ENCODE results near the gene PF4V1.

The PF4V1 gene, protein sequence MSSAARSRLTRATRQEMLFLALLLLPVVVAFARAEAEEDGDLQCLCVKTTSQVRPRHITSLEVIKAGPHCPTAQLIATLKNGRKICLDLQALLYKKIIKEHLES

DNA sequence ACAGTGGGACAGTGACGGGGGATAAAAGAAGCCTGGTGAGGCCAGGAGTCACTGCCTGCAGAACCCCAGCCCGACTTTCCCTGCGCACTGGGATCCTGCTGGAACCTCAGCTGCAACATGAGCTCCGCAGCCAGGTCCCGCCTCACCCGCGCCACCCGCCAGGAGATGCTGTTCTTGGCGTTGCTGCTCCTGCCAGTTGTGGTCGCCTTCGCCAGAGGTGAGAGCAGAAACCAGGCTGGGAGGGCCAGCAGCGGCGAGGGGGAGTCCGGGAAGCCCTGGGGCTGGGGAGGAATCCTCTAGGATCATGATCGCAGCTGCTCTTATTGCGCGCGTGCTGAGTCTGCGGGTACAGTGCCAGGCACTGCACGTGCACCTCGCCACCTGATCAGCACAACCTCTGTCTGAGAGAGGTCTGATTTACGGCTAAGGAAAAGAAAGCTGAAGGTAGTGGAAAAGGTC lies at the start of gene PF4V1:
Gene PF4V1 (plus strand): TSS at position 51 of the 459 bp plus-strand sequence. CDS start 67 bp downstream, at position 118.
- peak; percentile 13 to 44 for DNase-seq

DNA sequence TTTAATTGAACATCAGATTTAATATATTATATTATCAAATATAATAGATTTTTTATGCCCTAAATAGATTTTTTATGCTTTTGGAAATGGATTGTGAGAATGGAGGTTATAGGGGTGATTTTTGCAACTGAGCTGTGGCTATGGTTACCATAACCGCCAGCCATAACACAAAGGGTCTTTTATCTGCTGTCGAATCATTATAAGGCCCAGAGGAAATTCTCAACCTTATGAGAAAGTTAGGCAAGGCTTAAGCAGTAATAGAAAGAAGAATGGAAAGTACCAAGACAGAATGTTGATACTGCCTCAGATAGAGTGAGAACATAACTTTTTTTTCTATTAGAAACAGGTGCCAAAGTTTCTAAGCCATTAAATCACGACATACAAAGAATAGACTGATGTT lies 42.9 kb upstream of the PF4V1 start:
- no peak for DNase-seq

DNA sequence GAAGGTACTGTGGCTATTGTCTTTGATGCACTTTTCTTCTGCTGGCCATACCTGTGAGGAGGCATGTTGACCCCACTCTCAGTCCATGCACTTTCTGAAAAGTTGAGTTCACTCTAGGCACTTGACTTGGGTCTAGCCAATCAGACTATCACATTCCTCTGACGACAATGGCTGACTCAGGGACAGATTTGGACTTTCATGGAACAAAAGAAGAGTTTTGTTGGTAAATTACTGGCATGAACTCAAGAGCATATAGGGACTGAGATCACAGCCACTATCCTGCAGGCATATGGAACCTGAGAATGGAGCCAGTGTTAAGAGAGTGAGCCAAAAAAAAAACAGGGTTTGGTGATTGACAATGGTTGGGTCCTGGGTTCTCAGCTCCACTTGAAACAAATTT lies 41.3 kb upstream of the PF4V1 start:
- no peak for DNase-seq

DNA sequence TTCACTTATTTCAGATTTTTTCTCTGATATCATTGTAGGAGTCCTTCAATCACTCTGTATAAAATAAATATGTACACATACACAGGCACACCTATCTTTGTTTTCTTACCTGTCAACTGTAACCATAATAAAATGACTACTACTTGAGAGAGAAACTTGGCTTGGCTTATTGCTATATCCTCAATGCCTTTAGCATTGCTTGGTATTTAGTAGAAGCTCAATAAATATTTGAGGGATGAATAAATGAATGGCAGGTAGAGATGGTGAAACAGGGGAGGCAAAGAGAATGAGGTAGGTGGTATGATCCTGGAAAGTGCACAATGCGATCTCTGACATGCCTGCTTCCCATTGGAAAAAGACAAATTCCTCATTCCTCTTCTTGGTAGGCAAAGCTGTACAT lies 38.4 kb upstream of the PF4V1 start:
- DNase-seq = no peak

DNA sequence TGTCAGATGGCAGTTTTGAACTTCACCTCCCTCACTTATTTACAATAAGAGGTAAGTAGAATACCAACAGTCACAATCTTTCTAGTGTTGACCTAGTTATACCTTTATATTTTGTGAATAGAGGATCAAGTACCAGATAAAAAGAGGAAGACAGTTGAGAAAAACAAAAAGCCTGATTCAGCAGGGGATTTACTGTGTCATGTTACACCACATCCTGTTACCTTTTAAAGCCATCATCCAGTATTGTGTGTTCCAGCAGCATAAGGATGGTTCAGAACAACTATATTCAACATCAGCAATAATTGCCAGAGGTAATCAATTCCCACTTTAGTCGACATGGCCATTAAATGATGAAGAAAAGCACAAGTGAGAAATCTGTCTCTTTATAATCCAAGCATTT lies 38.0 kb upstream of the PF4V1 start:
- DNase-seq = no peak

DNA sequence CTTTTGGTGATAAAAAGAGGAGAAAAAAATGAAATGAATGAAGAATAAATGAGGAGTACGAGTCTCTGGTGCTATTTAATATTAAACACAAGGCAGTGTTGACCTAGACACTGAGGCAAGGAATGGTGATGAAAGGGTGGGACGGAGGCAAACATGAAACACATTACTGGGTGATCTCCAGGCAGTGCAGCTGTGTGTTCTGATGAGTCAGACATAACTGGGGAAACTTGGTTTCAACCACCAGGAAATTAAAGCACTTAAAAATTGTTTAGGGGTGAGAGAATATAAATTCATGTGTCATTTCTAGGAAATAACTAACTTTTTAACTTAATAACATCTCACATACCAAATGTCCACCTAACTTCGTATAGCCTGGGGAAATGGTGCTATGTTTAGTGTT lies 36.3 kb upstream of the PF4V1 start:
- peak; percentile 38 to 53 for DNase-seq

DNA sequence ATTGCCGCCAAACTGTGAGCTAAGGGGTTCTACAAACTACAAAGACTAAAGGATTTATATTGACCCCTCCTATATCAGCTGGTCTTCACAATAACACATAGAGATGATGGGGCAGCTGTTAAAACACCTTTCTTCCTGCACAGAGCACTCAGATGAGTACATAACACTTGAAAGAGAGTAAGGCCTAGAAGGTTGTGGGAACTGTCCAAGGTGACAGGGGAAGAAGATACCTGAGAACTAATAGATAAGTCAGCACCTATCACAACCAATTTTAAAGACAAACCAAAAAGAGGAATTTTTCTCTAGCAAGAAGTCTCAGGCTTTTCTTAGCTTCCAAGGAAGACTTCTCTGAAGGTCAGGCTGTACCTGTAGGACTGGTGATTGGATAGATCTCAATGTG lies 35.8 kb upstream of the PF4V1 start:
- DNase-seq = peak; percentile 48 to 66

DNA sequence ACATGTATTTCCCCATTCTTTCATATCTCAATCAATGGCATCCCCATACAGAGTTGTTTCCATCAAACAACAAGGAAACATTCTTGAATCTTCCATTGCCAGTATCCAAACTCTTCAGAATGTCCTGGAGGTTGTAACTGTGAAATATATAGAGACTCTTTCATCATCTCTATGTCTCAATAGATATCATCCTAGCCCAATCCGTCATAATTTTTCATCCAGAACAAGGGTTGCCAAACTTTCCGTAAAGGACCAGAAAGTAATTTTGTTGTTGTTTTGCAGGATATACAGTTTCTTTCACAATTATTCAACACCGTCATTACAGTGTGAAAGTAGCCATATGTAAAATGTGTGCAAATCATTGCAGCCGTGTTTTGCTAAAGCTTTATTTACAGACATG lies 31.8 kb upstream of the PF4V1 start:
- DNase-seq = no peak

DNA sequence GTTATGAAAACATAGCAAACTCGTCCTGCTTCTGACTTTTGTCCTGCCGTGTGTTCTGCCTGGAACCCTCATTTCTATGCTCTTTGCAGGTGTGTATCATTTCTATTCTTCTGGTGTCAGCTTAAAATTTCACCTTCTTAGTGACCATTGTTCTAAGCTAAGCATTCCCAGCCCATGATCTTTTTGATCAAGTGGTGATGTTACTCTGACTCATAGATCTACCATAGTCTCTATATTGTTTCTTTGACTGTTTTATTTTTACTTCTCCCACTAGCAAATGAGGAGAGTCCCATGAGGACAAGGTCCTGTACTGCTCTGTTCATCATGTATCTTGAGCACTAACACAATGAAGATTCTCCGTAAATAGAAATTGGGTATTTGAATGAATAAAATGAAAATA lies 30.7 kb upstream of the PF4V1 start:
- DNase-seq = no peak

DNA sequence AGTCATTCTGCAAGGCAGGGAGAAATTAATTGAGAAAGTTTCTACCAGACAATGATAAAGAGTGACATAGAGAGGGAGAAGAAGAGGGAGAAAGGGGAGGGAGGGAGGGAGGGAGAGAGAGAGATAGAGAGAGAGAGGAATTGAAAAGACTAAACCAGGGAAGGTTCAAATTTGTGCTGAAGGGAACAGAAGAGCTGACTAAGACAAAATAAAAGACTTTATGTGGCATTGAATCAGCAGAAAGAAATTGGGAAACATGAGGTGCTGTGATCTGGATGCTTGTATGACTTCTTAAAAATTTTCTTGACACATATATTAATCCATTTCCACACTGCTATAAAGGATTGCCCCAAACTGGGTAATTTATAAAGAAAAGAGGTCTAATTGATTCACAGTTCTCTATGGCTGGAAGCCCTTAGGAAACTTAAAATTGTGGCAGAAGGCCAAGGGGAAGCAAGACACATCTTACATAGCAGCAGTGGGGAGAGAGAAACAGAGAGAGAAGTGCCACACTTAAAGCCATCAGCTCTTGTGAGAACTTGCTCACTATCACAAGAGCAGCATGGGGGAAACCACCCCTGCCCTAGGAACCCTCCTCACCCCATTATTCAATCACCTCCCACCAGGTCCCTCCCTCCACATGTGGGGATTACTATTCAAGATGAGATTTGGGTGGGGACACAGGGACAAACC lies 30.1 kb upstream of the PF4V1 start:
- no peak for DNase-seq

DNA sequence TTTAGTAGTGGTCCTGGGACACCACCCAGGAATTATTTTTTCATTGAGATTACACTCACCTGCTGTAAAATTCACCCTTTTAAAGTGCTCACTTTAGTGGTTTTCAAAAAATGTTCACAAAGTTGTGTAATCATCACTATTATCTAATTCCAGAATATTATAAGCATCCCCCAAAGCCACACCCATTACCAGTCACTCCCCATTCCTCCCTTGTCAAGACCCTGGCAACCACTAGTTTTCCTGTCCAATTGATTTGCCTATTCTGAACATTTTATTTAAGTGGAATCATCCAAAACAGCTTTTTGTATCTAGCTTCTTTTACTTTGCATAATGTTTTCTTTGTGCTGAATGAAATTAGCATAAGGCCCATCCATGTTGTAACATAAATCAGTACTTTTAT lies 29.3 kb upstream of the PF4V1 start:
- DNase-seq = no peak

DNA sequence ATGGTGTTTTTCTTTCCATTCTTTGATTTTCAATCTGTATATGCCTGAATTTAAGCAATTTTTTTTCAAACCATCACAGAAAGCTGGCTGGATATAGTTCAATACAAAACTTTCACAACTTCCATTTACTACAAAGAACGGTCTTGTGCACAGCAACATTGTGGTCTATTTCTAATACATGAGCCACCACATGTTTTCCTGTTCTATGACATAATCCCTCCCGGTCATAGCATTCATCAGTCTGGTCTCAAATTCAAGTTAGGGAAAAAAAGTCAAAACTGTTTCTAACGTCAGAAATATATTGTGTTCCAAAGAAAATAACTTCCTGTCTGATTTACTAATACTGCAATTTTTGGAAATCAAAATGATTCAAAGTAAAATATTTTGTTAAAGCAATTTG lies 24.1 kb upstream of the PF4V1 start:
- no peak for DNase-seq

DNA sequence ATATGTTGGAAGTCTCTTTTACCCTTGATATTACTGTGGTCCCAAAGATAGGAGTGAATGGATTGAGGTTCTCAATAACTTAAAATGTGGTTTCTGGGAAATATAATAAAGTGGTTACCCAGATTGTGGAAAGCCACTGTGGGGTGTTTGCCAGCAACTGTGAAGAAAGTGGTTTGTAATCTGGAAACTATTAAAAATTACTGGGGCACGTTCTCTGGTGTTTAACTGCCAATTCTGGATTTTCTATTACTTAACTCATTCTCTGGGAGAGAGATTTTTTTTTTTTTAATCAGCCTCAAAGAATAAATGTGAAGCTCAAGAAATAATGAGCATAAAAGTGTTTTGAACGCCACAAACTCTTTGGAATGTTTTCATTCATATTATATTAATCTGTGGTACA lies 21.5 kb upstream of the PF4V1 start:
- no peak for DNase-seq

DNA sequence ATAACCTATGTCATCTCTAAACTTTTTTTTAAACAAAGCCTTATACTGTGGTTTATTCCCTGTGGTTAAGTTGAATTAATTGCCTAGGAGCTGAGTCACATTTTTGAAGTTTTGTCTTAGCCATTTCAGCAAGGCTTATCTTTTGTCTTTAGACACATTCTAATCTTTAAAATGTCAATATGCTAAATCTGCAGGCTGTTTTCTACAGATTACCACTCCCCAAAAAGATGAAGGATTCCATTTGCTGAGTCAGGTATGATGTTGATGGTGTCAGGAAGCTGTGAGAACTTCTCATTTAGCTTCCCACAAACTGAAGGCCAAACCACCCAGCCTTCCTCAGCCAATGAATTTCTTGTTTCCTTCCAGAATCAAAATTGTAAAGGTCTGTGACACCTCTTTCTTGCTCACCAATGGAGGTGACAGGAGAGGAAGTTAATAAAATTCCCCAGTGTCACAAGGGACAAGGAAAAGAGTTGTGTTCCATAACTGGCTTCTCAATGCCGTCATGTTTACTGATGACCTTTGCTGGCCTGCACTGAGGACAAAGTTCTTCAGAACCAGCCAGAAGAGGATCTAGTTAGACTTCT lies 20.4 kb upstream of the PF4V1 start:
- DNase-seq = no peak

DNA sequence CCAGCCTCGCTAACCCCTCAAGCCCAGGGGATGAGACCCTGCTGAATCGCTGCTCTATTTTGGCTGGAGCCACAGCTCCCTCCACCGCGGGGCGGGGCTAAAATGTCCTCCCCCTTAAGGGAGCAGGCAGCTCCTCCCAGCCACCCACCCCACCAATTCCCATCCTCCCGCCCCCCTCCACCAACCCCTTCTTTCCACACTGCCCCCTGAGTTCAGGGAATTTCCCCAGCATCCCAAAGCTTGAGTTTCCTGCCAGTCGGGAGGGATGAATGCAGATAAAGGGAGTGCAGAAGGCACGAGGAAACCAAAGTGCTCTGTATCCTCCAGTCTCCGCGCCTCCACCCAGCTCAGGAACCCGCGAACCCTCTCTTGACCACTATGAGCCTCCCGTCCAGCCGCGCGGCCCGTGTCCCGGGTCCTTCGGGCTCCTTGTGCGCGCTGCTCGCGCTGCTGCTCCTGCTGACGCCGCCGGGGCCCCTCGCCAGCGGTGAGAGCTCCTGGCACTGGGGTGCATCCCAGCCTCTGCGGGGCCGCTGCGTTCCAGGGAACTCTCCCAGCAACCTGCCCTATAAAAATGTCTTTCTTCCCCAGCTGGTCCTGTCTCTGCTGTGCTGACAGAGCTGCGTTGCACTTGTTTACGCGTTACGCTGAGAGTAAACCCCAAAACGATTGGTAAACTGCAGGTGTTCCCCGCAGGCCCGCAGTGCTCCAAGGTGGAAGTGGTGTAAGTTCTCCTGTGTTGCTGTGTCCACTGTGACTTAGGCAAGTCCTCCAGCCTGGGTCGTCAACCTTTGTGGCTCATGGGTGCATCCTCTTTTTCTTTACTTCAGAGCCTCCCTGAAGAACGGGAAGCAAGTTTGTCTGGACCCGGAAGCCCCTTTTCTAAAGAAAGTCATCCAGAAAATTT lies 16.5 kb upstream of the PF4V1 start, which contains the start of gene CXCL6:
Gene CXCL6 (plus strand): TSS at position 306 of the 907 bp plus-strand sequence. CDS start 73 bp downstream, at position 379.
- DNase-seq = peak; percentile 5 to 50

DNA sequence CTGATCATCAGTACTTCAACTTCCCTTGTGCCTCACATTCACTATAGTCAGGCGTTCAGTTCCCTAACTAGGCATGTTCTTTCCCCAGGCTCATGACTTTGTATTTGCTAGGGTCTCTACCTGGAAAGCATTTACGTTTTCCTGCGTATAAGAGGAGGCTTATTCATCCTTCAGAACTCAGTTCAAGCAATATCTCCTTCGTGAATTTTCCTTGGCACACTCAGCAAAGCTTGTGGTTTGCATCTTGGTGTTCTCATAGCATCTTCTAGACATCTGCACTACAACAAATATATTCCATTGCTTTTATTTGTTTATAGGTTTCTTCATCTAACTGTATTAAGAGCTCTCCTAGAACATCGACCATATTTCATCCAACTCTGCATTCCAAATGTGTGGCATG lies 14.0 kb upstream of the PF4V1 start:
- no peak for DNase-seq

DNA sequence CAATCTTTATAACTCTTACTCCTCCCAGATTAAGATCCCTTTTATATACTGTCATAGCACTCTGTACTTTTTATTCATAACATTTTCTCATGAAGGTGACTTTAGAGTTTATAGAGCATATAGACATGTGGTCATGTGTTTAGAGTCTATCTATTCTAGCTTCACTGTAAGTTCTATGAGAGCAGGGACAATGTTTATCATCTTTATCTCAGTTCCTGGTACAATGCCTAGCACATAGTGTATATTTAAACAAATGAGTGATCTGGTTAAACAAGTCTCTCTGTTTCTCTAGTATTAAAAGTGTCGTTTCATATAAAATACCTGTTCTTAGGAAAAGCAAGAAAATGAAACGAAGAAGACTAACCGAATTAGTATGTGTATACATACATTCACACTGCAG lies 13.4 kb upstream of the PF4V1 start:
- DNase-seq = no peak

DNA sequence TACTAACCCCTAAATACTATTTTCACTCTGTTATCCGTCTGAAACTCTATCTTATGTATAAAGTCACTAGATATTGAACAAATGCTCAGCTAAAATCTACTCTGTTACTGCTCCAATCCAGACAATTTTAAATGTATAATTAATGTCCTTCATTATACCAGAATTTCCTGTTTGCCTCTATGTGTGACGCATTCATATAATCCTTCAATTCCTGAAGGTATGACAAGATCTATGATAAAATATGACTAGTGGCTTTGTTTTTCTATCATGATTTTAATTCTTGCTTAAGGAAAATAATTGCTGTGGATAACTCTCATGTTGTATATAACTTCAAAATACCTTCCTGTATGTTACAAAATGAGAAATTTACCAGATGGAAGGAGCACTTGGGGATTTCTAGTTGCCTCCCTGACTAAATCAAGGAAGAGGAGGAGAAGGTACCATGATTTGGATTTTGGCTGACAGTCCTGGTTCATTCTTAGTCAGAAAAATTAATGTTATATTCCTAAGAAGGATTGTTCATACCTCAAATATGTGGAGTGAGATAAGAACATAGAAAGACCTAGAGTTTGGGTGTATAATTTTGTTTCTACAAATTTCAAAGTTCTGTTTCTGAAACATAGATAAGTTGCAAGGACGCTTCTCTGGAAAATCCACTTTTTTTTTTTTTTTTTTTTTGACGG lies 11.7 kb upstream of the PF4V1 start:
- DNase-seq = no peak

DNA sequence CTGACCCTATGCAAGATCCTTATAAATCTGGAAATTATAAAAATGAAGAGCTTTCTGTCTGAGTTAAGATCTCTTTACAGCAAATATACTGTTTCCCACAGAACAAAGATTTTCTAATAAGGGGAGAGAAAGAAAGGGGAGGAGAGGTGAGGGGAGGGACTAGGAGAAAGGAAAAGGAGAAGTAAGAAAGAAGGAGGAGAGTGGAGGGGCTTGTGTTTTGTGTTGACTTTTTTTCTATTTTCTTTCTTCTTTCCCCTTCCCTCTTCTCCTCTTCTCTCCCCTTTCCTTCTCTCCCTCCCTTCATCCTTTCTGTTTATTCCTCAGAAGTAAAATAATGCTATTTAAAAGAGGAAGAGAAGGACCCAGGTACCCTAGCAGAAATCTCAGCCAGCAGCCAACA lies 10.4 kb upstream of the PF4V1 start:
- DNase-seq = no peak

DNA sequence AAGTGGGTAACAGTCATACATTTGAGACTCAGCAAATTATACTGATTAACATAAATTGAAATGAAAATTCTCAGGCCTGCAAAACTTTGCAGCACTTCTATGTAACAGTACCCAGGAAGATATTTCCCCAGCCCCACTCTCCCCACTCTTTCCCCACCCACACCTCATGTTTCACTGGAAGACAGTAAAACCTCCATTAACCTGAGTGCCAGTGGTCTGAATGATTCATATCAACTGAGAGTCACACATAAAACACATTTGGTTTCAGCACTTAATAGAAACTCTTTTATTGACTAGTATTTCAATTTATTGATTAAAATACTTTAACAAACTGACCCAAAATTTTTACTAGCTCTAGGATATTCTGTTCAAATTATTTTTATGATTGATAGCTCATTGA lies 9.7 kb upstream of the PF4V1 start:
- DNase-seq = no peak

DNA sequence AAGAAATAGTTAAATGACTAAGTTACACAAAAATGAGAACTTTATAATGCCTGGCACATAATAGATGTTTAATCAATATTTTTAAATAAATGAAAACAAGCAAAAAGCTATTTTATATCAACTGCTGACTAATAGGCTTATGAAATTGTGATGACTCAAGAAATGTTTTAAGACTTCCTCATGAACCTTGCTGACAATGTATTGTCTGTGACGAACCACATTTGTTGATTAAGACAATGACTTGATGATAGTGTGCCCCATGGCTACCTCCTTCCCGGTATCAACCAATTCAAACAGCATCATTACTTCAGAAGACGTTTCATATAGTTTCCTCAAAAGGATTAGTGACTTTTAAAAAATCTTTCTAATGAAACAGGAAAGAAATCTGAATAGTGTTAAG lies 8.8 kb upstream of the PF4V1 start:
- no peak for DNase-seq

DNA sequence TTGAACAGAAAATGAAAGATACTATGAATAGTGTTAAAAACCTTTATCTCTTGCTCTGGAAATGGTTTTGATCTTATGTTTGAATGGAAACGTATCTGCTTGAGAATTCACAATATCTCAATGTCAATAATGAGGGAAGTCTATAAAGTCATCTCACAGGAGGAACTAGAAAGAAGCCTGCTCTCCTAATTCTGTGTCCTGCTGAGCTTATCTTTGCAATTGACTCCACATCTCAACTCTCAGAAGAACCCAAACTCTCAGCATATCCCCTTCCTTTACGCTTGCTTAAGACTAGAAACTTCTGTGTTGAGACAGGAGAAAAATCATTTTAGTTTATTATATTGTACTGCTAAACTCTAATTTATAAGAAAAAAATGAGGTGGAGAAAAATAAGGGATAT lies 8.3 kb upstream of the PF4V1 start:
- DNase-seq = no peak
